Stimulated activated naive CD8-positive, alpha-beta T cell treated with anti-CD3 and anti-CD28 coated beads, Interleukin-15, amount 100 ng/mL, for 72 hours (primary cell): ENCODE data around the gene C1orf159.
A peak's percentile ranks its signal among the peaks of the same experiment; 100 is the strongest.

ENCODE experiments used
- ATAC-seq: fragments of 150-1000 bp; cut with Tn5 transposase; 2 replicates; pipeline ENCODE4 v1.10.0; 2021; ENCODE audit warnings: mild to moderate bottlenecking, moderate library complexity
- DNase-seq, 2 donors: peaks; one replicate each; pipeline ENCODE4 v3.0.0; 2021 to 2022
- H3K27ac Mint-ChIP-seq, 2 donors: one replicate each; pipeline ENCODE4 v1.8.0; 2022; ENCODE audit warnings: mild to moderate bottlenecking in 2 of 2, mixed read lengths in 2 of 2, moderate library complexity in 2 of 2
- H3K27me3 Mint-ChIP-seq: one replicate; pipeline ENCODE4 v1.8.0; 2022; ENCODE audit warnings: mixed read lengths
- H3K4me1 Mint-ChIP-seq: one replicate; pipeline ENCODE4 v1.8.0; 2022; ENCODE audit warnings: mild to moderate bottlenecking, mixed read lengths
- H3K4me3 Mint-ChIP-seq, 2 donors: one replicate each; pipeline ENCODE4 v1.8.0; 2022; ENCODE audit warnings: mild to moderate bottlenecking in 2 of 2, mixed read lengths in 2 of 2, moderate library complexity in 1 of 2
- H3K9me3 Mint-ChIP-seq, 2 donors: one replicate each; pipeline ENCODE4 v1.8.0; 2022; ENCODE audit warnings: mixed read lengths in 2 of 2

The C1orf159 gene

DNA sequence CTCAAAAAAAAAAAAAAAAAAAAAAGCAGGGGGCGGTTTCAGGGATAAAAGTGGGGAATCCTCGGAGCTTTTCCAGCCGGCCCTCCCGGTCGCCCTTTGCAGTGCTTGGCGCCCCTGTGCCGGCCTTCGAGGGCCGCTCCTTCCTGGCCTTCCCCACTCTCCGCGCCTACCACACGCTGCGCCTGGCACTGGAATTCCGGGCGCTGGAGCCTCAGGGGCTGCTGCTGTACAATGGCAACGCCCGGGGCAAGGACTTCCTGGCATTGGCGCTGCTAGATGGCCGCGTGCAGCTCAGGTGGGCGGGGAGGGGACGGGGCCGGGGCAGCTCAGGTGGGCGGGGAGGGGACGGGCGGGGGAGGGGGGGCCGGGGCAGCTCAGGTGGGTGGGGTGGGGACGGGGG, 67.1 kb downstream of the C1orf159 start:
- H3K27me3 Mint-ChIP-seq, result no peaks in the 10 kb centered on the region
- no peaks in the 10 kb centered on the region for H3K4me1 Mint-ChIP-seq
- H3K9me3 Mint-ChIP-seq, result peaks cover 0 to 5% of the 10 kb centered on the region in 2 donors
- DNase-seq (no peak), ATAC-seq (no peak)
- H3K27ac Mint-ChIP-seq, result no peak overlapping the region
- no peak overlapping the region for H3K4me3 Mint-ChIP-seq

DNA sequence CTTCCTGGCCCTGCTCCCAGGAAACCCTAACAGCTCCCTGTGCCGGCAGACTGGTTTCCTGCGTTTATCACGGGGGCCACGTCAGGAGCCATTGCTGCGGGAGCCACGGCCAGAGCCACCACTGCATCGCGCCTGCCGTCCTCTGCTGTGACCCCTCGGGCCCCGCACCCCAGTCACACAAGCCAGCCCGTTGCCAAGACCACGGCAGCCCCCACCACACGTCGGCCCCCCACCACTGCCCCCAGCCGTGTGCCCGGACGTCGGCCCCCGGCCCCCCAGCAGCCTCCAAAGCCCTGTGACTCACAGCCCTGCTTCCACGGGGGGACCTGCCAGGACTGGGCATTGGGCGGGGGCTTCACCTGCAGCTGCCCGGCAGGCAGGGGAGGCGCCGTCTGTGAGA, 67.9 kb downstream of the C1orf159 start:
- Mint-ChIP-seq H3K4me3 (no peak overlapping the region), H3K27me3 (no peaks in the 10 kb centered on the region), H3K27ac (no peak overlapping the region), H3K4me1 (no peaks in the 10 kb centered on the region), H3K9me3 (peaks cover 0 to 9% of the 10 kb centered on the region in 2 donors)
- ATAC-seq, result no peak
- no peak for DNase-seq

DNA sequence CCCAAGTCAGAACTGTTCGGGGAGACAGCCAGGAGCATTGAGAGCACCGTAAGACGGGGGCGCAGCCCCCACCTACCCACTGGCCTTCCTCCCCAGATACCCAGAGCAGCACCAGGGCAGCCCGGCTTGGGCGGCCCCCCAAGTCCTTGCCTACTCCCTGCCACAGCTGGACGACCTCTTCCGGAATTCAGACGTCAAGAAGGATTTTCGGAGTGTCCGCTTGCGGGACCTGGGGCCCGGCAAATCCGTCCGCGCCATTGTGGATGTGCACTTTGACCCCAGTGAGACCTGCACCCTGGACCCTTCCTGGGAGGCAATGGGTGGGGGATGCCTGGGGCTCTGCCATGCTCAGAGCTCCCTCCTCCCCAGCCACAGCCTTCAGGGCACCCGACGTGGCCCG, 68.5 kb downstream of the C1orf159 start:
- peaks cover 0 to 10% of the 10 kb centered on the region in 2 donors for H3K9me3 Mint-ChIP-seq
- H3K27ac Mint-ChIP-seq, result no peak overlapping the region
- H3K27me3 Mint-ChIP-seq, result no peaks in the 10 kb centered on the region
- no peaks in the 10 kb centered on the region for H3K4me1 Mint-ChIP-seq
- no peak overlapping the region for H3K4me3 Mint-ChIP-seq
- ATAC-seq, result no peak
- no peak for DNase-seq

DNA sequence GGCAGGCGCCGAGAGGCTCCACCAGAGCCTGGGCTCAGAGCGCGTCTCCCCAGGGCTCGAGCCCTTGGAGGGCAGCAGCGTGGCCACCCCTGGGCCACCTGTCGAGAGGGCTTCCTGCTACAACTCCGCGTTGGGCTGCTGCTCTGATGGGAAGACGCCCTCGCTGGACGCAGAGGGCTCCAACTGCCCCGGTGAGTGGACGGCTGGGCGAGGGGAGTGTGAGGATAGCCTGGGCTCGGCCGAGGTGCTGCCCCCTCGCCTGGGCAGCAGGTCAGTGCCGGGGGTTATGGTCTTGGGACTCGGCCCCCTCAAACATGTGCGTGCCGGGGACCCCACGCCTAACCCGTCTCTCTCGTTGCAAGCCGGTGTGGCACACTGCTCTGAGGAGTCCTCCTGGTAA, 69.1 kb downstream of the C1orf159 start:
- DNase-seq (no peak), ATAC-seq (no peak)
- Mint-ChIP-seq H3K4me1 (no peaks in the 10 kb centered on the region), H3K4me3 (no peak overlapping the region), H3K9me3 (peaks cover 0 to 6% of the 10 kb centered on the region in 2 donors), H3K27ac (no peak overlapping the region), H3K27me3 (no peaks in the 10 kb centered on the region)

GRCh38 chr1:1046243-1046642, 69.6 kb downstream of the C1orf159 start:
- peaks cover 0 to 6% of the 10 kb centered on the region in 2 donors for H3K9me3 Mint-ChIP-seq
- no peak overlapping the region for H3K4me3 Mint-ChIP-seq
- no peaks in the 10 kb centered on the region for H3K27me3 Mint-ChIP-seq
- H3K27ac Mint-ChIP-seq, result no peak overlapping the region
- DNase-seq (no peak), ATAC-seq (no peak)
- H3K4me1 Mint-ChIP-seq, result no peaks in the 10 kb centered on the region

DNA sequence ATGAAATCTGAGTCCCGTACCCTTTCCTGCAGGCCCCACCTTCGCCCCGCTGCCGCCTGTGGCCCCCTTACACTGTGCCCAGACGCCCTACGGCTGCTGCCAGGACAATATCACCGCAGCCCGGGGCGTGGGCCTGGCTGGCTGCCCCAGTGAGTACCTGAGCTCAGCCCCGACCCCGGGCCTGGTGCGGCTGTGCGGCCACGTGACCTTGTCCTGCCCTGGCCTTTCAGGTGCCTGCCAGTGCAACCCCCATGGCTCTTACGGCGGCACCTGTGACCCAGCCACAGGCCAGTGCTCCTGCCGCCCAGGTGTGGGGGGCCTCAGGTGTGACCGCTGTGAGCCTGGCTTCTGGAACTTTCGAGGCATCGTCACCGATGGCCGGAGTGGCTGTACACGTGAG, 70.8 kb downstream of the C1orf159 start:
- no peak for ATAC-seq
- Mint-ChIP-seq H3K4me3 (no peak overlapping the region), H3K27me3 (no peaks in the 10 kb centered on the region), H3K27ac (no peak overlapping the region), H3K9me3 (peaks cover 0 to 6% of the 10 kb centered on the region in 2 donors), H3K4me1 (peaks cover 2% of the 10 kb centered on the region)
- DNase-seq, result no peak

DNA sequence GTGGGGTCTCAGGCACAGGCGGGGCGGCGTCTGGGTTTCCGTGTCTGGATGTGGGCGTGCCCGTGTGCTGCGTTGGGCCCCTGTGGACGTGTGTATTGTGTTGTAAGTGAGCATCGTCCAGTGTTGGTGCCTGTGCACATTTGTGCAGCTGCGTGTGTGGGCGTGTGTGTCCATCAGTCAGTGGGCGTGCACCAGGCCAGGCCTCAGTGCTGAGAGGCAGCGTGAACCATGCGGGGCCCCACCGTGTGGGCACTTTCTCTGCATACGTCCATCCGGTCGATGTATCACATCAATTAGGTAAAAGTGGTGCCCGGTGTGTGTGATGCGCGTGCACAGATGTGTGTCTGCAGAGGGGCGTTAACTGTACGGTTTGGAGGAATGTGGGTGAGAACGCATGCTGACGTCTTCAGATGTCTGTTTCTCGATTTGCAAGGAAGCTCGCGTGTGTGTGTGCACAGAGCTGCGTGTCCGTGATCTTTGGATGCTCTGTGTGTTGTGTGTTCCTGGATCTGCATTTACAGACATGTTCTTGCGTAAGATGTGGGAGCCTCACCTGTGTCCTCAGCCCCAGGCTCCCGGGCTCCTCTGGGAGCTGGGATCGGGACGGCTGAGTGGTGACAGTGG, 71.3 kb downstream of the C1orf159 start:
- no peak overlapping the region for H3K27ac Mint-ChIP-seq
- peaks cover 0 to 6% of the 10 kb centered on the region in 2 donors for H3K9me3 Mint-ChIP-seq
- no peak for ATAC-seq
- H3K4me1 Mint-ChIP-seq, result peaks cover 8% of the 10 kb centered on the region
- no peak overlapping the region for H3K4me3 Mint-ChIP-seq
- no peak for DNase-seq
- H3K27me3 Mint-ChIP-seq, result peaks cover 5% of the 10 kb centered on the region

- H3K27ac Mint-ChIP-seq, result no peak overlapping the region
- H3K4me3 Mint-ChIP-seq, result no peak overlapping the region
- peaks cover 11% of the 10 kb centered on the region for H3K27me3 Mint-ChIP-seq
- ATAC-seq (no peak), DNase-seq (no peak)
- H3K4me1 Mint-ChIP-seq, result peaks cover 14% of the 10 kb centered on the region
- H3K9me3 Mint-ChIP-seq, result peaks cover 0 to 6% of the 10 kb centered on the region in 2 donors
Observed at GRCh38 chr1:1043921-1044320, 72.0 kb downstream of the C1orf159 start.

- H3K4me3 Mint-ChIP-seq, result no peak overlapping the region
- H3K27ac Mint-ChIP-seq, result peak overlapping the region in 1 of 2 donors; percentile 77
- no peak for DNase-seq
- peaks cover 19% of the 10 kb centered on the region for H3K4me1 Mint-ChIP-seq
- peaks cover 0 to 6% of the 10 kb centered on the region in 2 donors for H3K9me3 Mint-ChIP-seq
- no peak for ATAC-seq
- peaks cover 16% of the 10 kb centered on the region for H3K27me3 Mint-ChIP-seq
Observed at GRCh38 chr1:1043411-1043810, 72.5 kb downstream of the C1orf159 start.

DNA sequence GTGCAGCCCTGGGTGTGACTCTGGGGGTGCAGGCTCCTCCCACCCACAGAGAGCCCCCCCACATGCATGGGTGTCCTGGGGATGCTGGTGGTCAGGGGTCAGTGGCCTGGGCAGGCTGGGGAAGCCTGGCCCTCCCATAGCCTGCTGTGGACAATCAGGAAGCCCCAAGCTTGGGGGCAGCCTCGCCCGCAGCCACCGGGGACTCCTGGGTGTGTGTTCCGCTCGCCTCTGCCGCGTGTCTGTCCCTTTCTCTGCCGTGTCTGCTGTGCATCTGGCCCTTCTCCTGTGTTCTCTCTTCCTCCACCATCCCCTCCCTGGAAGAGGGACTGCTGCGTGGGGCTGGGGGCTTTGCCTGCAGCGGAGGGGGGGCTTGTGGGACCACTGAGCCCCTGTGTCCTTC, 73.1 kb downstream of the C1orf159 start:
- peaks cover 0 to 6% of the 10 kb centered on the region in 2 donors for H3K9me3 Mint-ChIP-seq
- H3K4me3 Mint-ChIP-seq, result no peak overlapping the region
- peaks cover 24% of the 10 kb centered on the region for H3K4me1 Mint-ChIP-seq
- H3K27ac Mint-ChIP-seq, result peak overlapping the region in 1 of 2 donors; percentile 55
- DNase-seq (no peak), ATAC-seq (no peak)
- H3K27me3 Mint-ChIP-seq, result peaks cover 22% of the 10 kb centered on the region

GRCh38 chr1:1041873-1042272, 74.0 kb downstream of the C1orf159 start:
- no peak for DNase-seq
- H3K9me3 Mint-ChIP-seq, result peaks cover 0 to 6% of the 10 kb centered on the region in 2 donors
- H3K4me1 Mint-ChIP-seq, result peaks cover 34% of the 10 kb centered on the region
- H3K27ac Mint-ChIP-seq, result no peak overlapping the region
- H3K4me3 Mint-ChIP-seq, result peak overlapping the region in 1 of 2 donors; percentile 18
- ATAC-seq, result no peak
- peaks cover 26% of the 10 kb centered on the region for H3K27me3 Mint-ChIP-seq

GRCh38 chr1:1041092-1041523, 74.8 kb downstream of the C1orf159 start:
- ATAC-seq, result peak; percentile 13
- Mint-ChIP-seq H3K27ac (no peak overlapping the region), H3K4me3 (no peak overlapping the region), H3K27me3 (peaks cover 26% of the 10 kb centered on the region), H3K9me3 (peaks cover 0 to 6% of the 10 kb centered on the region in 2 donors), H3K4me1 (peaks cover 40% of the 10 kb centered on the region)
- no peak for DNase-seq

DNA sequence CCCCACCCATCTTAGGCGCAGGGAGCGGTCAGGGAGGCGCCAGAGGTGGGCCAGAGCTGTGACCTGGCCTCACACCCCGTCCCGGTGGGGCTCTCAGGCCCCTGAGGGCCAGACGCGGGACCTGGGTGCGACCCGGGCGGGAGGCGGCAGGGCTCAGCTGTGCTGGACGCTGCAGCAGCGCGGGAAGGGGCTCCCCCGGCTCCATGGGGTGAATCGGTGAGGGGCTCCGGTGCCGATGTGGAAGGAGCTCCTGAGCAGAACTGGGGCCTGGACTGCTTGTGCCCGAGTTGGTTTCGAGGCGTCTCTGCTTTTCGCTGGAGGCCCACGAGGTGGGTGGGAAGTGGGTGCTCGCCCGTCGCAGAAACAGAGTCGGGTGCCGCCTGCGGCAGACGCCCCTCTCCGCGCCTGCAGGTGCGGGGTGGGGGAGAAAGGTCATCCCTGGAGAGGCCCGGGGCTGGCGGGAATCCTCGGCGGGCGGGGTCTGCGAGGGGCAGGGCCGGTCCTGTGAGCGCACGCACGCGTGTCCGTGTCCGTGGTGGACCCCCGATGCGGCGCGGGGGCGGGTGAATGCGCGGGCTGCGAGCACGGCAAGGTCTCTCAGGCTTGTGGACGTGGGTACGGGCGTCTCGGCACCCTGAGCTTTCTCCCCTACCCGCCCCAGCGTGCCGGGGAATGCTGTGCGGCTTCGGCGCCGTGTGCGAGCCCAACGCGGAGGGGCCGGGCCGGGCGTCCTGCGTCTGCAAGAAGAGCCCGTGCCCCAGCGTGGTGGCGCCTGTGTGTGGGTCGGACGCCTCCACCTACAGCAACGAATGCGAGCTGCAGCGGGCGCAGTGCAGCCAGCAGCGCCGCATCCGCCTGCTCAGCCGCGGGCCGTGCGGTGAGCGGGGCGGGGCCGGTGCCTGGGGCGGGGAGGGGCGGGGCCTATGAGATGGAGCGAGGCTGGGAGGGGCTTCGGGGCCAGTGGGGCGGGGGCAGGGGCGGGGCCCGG, 75.6 kb downstream of the C1orf159 start:
- Mint-ChIP-seq H3K9me3 (peaks cover 0 to 6% of the 10 kb centered on the region in 2 donors), H3K4me1 (peaks cover 48% of the 10 kb centered on the region), H3K27ac (peak overlapping the region in 1 of 2 donors; percentile 97), H3K27me3 (peaks cover 32% of the 10 kb centered on the region), H3K4me3 (peak overlapping the region; percentile 72 to 82)
- peak; percentile 88 for ATAC-seq
- peak; percentile 83 to 88 for DNase-seq

DNA sequence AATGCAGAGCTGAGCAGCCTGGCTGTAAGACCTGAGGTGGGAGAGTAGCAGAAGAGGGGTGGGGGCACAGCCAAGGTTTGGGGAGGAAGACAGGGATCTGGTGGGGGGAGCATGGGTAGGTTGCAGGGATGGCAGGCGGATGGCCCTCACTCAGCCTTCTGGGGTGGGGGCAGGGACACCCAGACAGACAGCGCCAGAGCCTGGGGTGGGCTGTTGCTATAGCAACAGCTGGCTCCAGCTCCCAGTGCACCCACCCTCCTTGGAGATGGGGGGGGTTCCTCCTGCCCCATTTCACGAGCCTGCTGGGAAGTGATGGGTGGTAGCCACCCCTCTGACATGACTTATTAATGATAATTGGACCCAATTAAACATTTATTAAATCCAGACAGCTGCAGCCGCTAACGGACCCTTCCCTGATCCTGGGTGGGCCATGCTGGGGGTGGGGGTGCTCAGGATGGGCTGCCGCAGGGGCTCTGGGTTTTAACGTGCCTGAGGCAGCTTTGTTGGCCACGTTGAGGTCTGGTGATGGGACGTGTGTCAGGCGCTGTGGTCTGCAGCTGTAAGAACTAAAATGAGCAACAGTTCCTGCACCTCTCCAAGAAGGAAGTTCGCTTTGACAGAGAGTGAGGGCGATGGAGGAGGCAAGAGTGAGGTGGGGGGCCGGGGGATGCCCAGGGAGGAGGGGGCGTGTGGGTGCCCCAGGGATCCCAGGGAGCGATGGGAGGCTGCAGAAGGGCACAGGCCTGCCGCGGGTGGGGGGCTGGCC, 76.6 kb downstream of the C1orf159 start:
- Mint-ChIP-seq H3K4me3 (peak overlapping the region; percentile 72 to 82), H3K9me3 (peaks cover 0 to 6% of the 10 kb centered on the region in 2 donors), H3K27ac (peak overlapping the region in 1 of 2 donors; percentile 97), H3K4me1 (peaks cover 53% of the 10 kb centered on the region), H3K27me3 (peaks cover 34% of the 10 kb centered on the region)
- DNase-seq (peak in 1 of 2 donors; percentile 51), ATAC-seq (peak; percentile 56)

DNA sequence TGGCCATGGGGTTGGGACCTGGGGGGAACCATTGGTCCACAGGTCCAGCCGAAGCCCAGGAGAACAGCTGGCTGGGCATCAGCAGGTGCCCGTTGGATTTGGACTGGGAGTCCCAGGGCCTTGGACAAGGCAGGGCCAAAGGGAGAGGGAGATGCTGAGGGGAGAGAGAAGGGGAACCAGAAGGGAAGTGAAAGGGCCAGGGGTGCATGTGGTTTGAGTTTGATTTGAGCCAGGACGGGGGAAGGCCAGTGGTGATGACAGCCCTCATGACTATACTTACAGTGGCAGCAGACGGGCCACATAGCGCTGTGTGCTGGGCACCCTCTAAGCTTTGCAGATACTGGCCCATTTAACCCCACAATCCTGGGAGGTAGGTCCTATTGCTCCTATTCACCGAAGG, 77.2 kb downstream of the C1orf159 start:
- Mint-ChIP-seq H3K4me1 (peaks cover 55% of the 10 kb centered on the region), H3K27ac (no peak overlapping the region), H3K9me3 (peaks cover 0 to 6% of the 10 kb centered on the region in 2 donors), H3K4me3 (peak overlapping the region; percentile 54 to 72), H3K27me3 (peaks cover 34% of the 10 kb centered on the region)
- DNase-seq (no peak), ATAC-seq (no peak)
